Measurements from ENCODE around the gene DNAJC16.

The DNAJC16 gene

GRCh38 chr1:15508700-15509487 is 17.8 kb upstream of the DNAJC16 start (continued):
- no peak for TF ChIP-seq ZNF548 (tag by site-specific recombination; IDR thresholded peaks at IDR 0.05)
- no peak for TF ChIP-seq ZNF112 (tag by site-specific recombination; IDR thresholded peaks at IDR 0.05)
- TF ChIP-seq ZBTB49 (tag by site-specific recombination; IDR thresholded peaks at IDR 0.05; ENCODE audit: low read depth) = no peak

GRCh38 chr1:15509586-15509985 is 17.1 kb upstream of the DNAJC16 start:
- H3K27ac ChIP-seq (ENCODE audit: extremely low read depth, low read depth, low read length) = no peak overlapping the region
- H3K4me1 ChIP-seq (ENCODE audit: control insufficient read depth, insufficient read depth, low read length) = no peaks in the 10 kb centered on the region
- ChIA-PET CTCF (interaction anchor here (1.0 kb wide), 1 partner anchor 8 kb away, joined by 3 read pairs; no protein-coding TSS in a partner anchor), POLR2A (no interaction called here)
- TF ChIP-seq SP3 (tag by site-specific recombination; IDR thresholded peaks at IDR 0.05) (no peak), ZNF324 (tag by site-specific recombination; IDR thresholded peaks at IDR 0.05) (no peak), ZEB2 (tag by site-specific recombination; IDR thresholded peaks at IDR 0.05) (no peak), ZNF785 (tag by site-specific recombination; IDR thresholded peaks at IDR 0.05) (no peak), PRDM2 (tag by site-specific recombination; IDR thresholded peaks at IDR 0.05; ENCODE audit: borderline replicate concordance) (no peak), ZNF776 (tag by site-specific recombination; IDR thresholded peaks at IDR 0.05; ENCODE audit: borderline replicate concordance) (no peak), ZNF133 (tag by site-specific recombination; IDR thresholded peaks at IDR 0.05) (no peak)
- H3K36me3 ChIP-seq (ENCODE audit: control insufficient read depth in 2 of 2, insufficient read depth in 1 of 2, low read length in 2 of 2) = peaks cover 0 to 63% of the 10 kb centered on the region in 2 experiments; a peak in 1 of 3 replicates
- no peak overlapping the region for H3K4me3 ChIP-seq (ENCODE audit: low read depth, low read length)
- no peaks in the 10 kb centered on the region for H3K9me3 ChIP-seq (ENCODE audit: control insufficient read depth, insufficient read depth, low read depth, low read length)

- Histone ChIP-seq H3K36me3 (ENCODE audit: control insufficient read depth in 2 of 2, insufficient read depth in 1 of 2, low read length in 2 of 2) (peaks cover 0 to 60% of the 10 kb centered on the region in 2 experiments; a peak in 1 of 3 replicates), H3K4me3 (ENCODE audit: low read depth, low read length) (no peak overlapping the region), H3K4me1 (ENCODE audit: control insufficient read depth, insufficient read depth, low read length) (no peaks in the 10 kb centered on the region), H3K9me3 (ENCODE audit: control insufficient read depth, insufficient read depth, low read depth, low read length) (no peaks in the 10 kb centered on the region), H3K27ac (ENCODE audit: extremely low read depth, low read depth, low read length) (no peak overlapping the region)
- ChIA-PET POLR2A (interaction anchor here (0.6 kb wide), 1 partner anchor 757 kb away, joined by 3 read pairs; no protein-coding TSS in a partner anchor), CTCF (interaction anchor here (1.0 kb wide), 1 partner anchor 9 kb away, joined by 3 read pairs; no protein-coding TSS in a partner anchor)
- no peak for TF ChIP-seq HIC1 (tag by site-specific recombination; IDR thresholded peaks at IDR 0.05)
- TF ChIP-seq ZNF112 (tag by site-specific recombination; IDR thresholded peaks at IDR 0.05) = no peak
- TF ChIP-seq KLF7 (tag by site-specific recombination; IDR thresholded peaks at IDR 0.05; ENCODE audit: borderline replicate concordance) = no peak
- no peak for TF ChIP-seq ZNF768 (tag by site-specific recombination; IDR thresholded peaks at IDR 0.05)
- no peak for TF ChIP-seq ZBTB7A (tag by site-specific recombination; IDR thresholded peaks at IDR 0.05; ENCODE audit: low read depth)
- TF ChIP-seq KLF1 (tag by site-specific recombination; IDR thresholded peaks at IDR 0.05) = no peak
- TF ChIP-seq ZNF548 (tag by site-specific recombination; IDR thresholded peaks at IDR 0.05) = no peak
- no peak for TF ChIP-seq ZBTB49 (tag by site-specific recombination; IDR thresholded peaks at IDR 0.05; ENCODE audit: low read depth)
- no peak for TF ChIP-seq ZNF354C (tag by site-specific recombination; IDR thresholded peaks at IDR 0.05; ENCODE audit: borderline replicate concordance, low read depth)
- TF ChIP-seq ZNF707 (tag by site-specific recombination; IDR thresholded peaks at IDR 0.05) = no peak
Measured at GRCh38 chr1:15510611-15511405, 15.8 kb upstream of the DNAJC16 start.
